ENCODE results near the gene ZNF512B. TPM values are rescaled to one million over a fixed set of nuclear protein-coding genes. Genes with fewer than 3 reads are reported as not detected.

The ZNF512B gene
- total RNA-seq, 1 donor: 14.5 TPM

GRCh38 chr20:63970714-63971431 is 1.1 kb upstream of the ZNF512B start:
- Histone ChIP-seq H3K27me3 (ENCODE audit: insufficient read depth, low read length) (no peaks in the 10 kb centered on the region), H3K4me3 (ENCODE audit: insufficient read depth, low read length) (no peak overlapping the region), H3K79me2 (ENCODE audit: insufficient read depth, low read length) (peaks cover 9% of the 10 kb centered on the region), H2AFZ (ENCODE audit: low read length) (no peak overlapping the region), H3K4me1 (ENCODE audit: insufficient read depth, low read length) (peaks cover 14% of the 10 kb centered on the region), H3K9me3 (ENCODE audit: low read depth, low read length) (no peaks in the 10 kb centered on the region), H3K36me3 (ENCODE audit: insufficient read depth, low read length) (peaks cover 7% of the 10 kb centered on the region), H3K4me2 (ENCODE audit: insufficient read depth, low read length) (no peak overlapping the region), H3K27ac (ENCODE audit: low read depth, low read length) (no peak overlapping the region), H4K20me1 (ENCODE audit: insufficient read depth, low read length) (peaks cover 3% of the 10 kb centered on the region)
- TF ChIP-seq, protein P1, sequence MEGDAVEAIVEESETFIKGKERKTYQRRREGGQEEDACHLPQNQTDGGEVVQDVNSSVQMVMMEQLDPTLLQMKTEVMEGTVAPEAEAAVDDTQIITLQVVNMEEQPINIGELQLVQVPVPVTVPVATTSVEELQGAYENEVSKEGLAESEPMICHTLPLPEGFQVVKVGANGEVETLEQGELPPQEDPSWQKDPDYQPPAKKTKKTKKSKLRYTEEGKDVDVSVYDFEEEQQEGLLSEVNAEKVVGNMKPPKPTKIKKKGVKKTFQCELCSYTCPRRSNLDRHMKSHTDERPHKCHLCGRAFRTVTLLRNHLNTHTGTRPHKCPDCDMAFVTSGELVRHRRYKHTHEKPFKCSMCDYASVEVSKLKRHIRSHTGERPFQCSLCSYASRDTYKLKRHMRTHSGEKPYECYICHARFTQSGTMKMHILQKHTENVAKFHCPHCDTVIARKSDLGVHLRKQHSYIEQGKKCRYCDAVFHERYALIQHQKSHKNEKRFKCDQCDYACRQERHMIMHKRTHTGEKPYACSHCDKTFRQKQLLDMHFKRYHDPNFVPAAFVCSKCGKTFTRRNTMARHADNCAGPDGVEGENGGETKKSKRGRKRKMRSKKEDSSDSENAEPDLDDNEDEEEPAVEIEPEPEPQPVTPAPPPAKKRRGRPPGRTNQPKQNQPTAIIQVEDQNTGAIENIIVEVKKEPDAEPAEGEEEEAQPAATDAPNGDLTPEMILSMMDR (IDR thresholded peaks at IDR 0.05; ENCODE audit: extremely low read depth, low read depth, low read length): no peak
- DNase-seq (ENCODE audit: insufficient read length, low spot score, missing footprints): no peak

GRCh38 chr20:63968928-63969760 is 586 bp downstream of the ZNF512B start:
- peaks cover 3% of the 10 kb centered on the region for H4K20me1 ChIP-seq (ENCODE audit: insufficient read depth, low read length)
- no peaks in the 10 kb centered on the region for H3K9me3 ChIP-seq (ENCODE audit: low read depth, low read length)
- no peaks in the 10 kb centered on the region for H3K27me3 ChIP-seq (ENCODE audit: insufficient read depth, low read length)
- H3K27ac ChIP-seq (ENCODE audit: low read depth, low read length): peak overlapping the region; percentile 32
- H3K4me1 ChIP-seq (ENCODE audit: insufficient read depth, low read length): peaks cover 14% of the 10 kb centered on the region
- peak; percentile 94 for DNase-seq (ENCODE audit: insufficient read length, low spot score, missing footprints)
- peak overlapping the region; percentile 74 for H3K4me3 ChIP-seq (ENCODE audit: insufficient read depth, low read length)
- no peak overlapping the region for H2AFZ ChIP-seq (ENCODE audit: low read length)
- TF ChIP-seq, protein P1 (IDR thresholded peaks at IDR 0.05; ENCODE audit: extremely low read depth, low read depth, low read length): no peak
- H3K4me2 ChIP-seq (ENCODE audit: insufficient read depth, low read length): peak overlapping the region; percentile 82
- H3K36me3 ChIP-seq (ENCODE audit: insufficient read depth, low read length): peaks cover 11% of the 10 kb centered on the region
- H3K79me2 ChIP-seq (ENCODE audit: insufficient read depth, low read length): peaks cover 9% of the 10 kb centered on the region

DNA sequence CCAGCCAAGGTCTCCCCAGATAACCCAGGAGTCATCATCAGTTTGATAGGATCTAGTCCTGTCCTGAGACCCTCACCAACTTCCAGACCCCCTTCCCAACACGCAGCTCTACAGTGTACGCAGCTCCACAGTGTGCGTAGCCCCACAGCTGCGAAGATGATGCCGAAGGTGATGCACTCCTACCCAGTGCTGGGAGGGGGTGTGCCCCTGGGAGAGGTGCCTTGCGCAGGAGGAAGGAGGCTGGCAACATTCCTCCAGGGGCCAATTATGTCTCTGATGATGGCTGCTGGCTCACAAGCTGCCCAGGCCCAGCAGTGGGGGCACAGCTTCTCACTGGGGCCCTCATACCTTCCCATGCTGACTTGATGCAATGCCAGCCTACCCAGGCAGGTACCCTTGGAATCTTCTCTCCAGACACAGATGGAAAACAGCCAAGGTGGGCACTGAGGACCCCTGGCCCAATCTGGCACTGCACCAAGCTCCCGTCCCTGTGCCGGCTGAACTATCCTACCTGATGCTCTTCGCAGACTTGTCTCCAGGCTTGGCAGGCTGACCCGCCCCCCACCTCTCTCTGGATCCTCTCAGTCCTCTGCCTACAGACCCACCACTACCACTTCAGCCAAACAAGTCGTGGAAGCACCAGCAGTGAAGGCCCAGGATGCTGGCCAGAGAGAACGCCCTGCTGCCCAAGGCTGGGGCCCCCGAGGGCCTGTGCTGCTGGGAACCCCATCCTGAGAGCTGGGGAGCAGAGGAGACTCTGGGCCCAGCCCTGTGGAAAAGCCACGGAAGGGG is 1.4 kb downstream of the ZNF512B start:
- H4K20me1 ChIP-seq (ENCODE audit: insufficient read depth, low read length): peaks cover 3% of the 10 kb centered on the region
- peak overlapping the region; percentile 32 for H3K27ac ChIP-seq (ENCODE audit: low read depth, low read length)
- peaks cover 18% of the 10 kb centered on the region for H3K36me3 ChIP-seq (ENCODE audit: insufficient read depth, low read length)

More for the DNA sequence above, 1.4 kb downstream of the ZNF512B start:
- Histone ChIP-seq H3K4me2 (ENCODE audit: insufficient read depth, low read length) (peak overlapping the region; percentile 82), H3K9me3 (ENCODE audit: low read depth, low read length) (no peaks in the 10 kb centered on the region), H3K27me3 (ENCODE audit: insufficient read depth, low read length) (no peaks in the 10 kb centered on the region), H2AFZ (ENCODE audit: low read length) (no peak overlapping the region), H3K4me3 (ENCODE audit: insufficient read depth, low read length) (peak overlapping the region; percentile 74), H3K79me2 (ENCODE audit: insufficient read depth, low read length) (peaks cover 9% of the 10 kb centered on the region), H3K4me1 (ENCODE audit: insufficient read depth, low read length) (peaks cover 14% of the 10 kb centered on the region)
- DNase-seq (ENCODE audit: insufficient read length, low spot score, missing footprints): peak; percentile 84
- TF ChIP-seq, protein P1 (IDR thresholded peaks at IDR 0.05; ENCODE audit: extremely low read depth, low read depth, low read length): no peak
